ENCODE data around the gene NEK11. TPM values are rescaled to one million over a fixed set of nuclear protein-coding genes. Genes with fewer than 3 reads are reported as not detected.

Gene NEK11
- polyA plus RNA-seq, 1 of the 3 experiments (the other 2 are of a cell fraction), result 4.7 TPM

- Histone ChIP-seq H3K4me2 (no peak overlapping the region), H3K9me2 (no peaks in the 10 kb centered on the region), H3K4me1 (ENCODE audit: control insufficient read depth in 1 of 2, insufficient read depth in 2 of 2, low read depth in 1 of 2, low read length in 1 of 2) (no peaks in the 10 kb centered on the region), H3K36me3 (replicated peaks in 1 of 2; ENCODE audit: control insufficient read depth in 1 of 2, insufficient read depth in 2 of 2, low read length in 1 of 2) (no peaks in the 10 kb centered on the region), H3K4me3 (ENCODE audit: low read depth in 2 of 2, low read length in 1 of 2) (no peak overlapping the region), H3K27ac (ENCODE audit: low read depth in 2 of 2, low read length in 1 of 2) (no peak overlapping the region), H3K9me3 (no peaks in the 10 kb centered on the region), H2AFZ (ENCODE audit: low read depth) (no peak overlapping the region), H3F3A (replicated peaks; ENCODE audit: insufficient read depth) (no peaks in the 10 kb centered on the region), H3K9ac (no peak overlapping the region), H4K20me1 (ENCODE audit: insufficient read depth) (no peaks in the 10 kb centered on the region), H3K79me2 (ENCODE audit: insufficient read depth) (no peaks in the 10 kb centered on the region), H3K27me3 (ENCODE audit: insufficient read depth) (no peaks in the 10 kb centered on the region)
- DNase-seq, result no peak
- ChIA-PET CTCF (interaction anchor here (1.6 to 2.6 kb wide), 4 partner anchors 9 to 982 kb away, joined by 4 to 10 read pairs (median 6); no protein-coding TSS in a partner anchor), POLR2A (no interaction called here)
- WGBS (ENCODE audit: low lambda C conversion rate), result 100% methylated on average over 2 of the region's 2 CpGs
- TF ChIP-seq CTCF (IDR thresholded peaks at IDR 0.05) (peak; percentile 16; the same call in 1 of the 2 replicates), FOSL2 (IDR thresholded peaks at IDR 0.05; ENCODE audit: borderline replicate concordance, low read depth) (no peak), ZBTB33 (IDR thresholded peaks at IDR 0.05; ENCODE audit: borderline replicate concordance, low read depth) (no peak)
Measured at GRCh38 chr3:131047582-131047981, 20.9 kb downstream of the NEK11 start.

- no peak for TF ChIP-seq TEAD4 (IDR thresholded peaks at IDR 0.05; ENCODE audit: borderline replicate concordance, insufficient read depth)
- no peak for TF ChIP-seq RFX5 (IDR thresholded peaks at IDR 0.05; ENCODE audit: low read length)
- no peak for TF ChIP-seq GATA2 (CRISPR knock-in tag; IDR thresholded peaks at IDR 0.05)
- TF ChIP-seq FOSL2 (IDR thresholded peaks at IDR 0.05; ENCODE audit: borderline replicate concordance, low read depth), result no peak
- TF ChIP-seq MAX (IDR thresholded peaks at IDR 0.05; ENCODE audit: low read depth), result no peak
- TF ChIP-seq JUND (IDR thresholded peaks at IDR 0.05), result no peak
- TF ChIP-seq MXI1 (IDR thresholded peaks at IDR 0.05; ENCODE audit: low read depth, low read length), result no peak
- CTCF ChIA-PET, result interaction anchor here (1.6 to 2.6 kb wide), 3 partner anchors 9 to 982 kb away, joined by 4 to 10 read pairs (median 6); no protein-coding TSS in a partner anchor
- Histone ChIP-seq H3K27me3 (ENCODE audit: insufficient read depth) (no peaks in the 10 kb centered on the region), H3K4me3 (ENCODE audit: low read depth in 2 of 2, low read length in 1 of 2) (no peak overlapping the region), H3K4me2 (no peak overlapping the region), H3K9ac (no peak overlapping the region), H2AFZ (ENCODE audit: low read depth) (no peak overlapping the region), H3K27ac (ENCODE audit: low read depth in 2 of 2, low read length in 1 of 2) (no peak overlapping the region), H3K4me1 (ENCODE audit: control insufficient read depth in 1 of 2, insufficient read depth in 2 of 2, low read depth in 1 of 2, low read length in 1 of 2) (no peaks in the 10 kb centered on the region), H3K9me2 (no peaks in the 10 kb centered on the region), H3K36me3 (replicated peaks in 1 of 2; ENCODE audit: control insufficient read depth in 1 of 2, insufficient read depth in 2 of 2, low read length in 1 of 2) (no peaks in the 10 kb centered on the region), H3F3A (replicated peaks; ENCODE audit: insufficient read depth) (no peaks in the 10 kb centered on the region), H3K79me2 (ENCODE audit: insufficient read depth) (no peaks in the 10 kb centered on the region), H3K9me3 (no peaks in the 10 kb centered on the region), H4K20me1 (ENCODE audit: insufficient read depth) (no peaks in the 10 kb centered on the region)
- WGBS (ENCODE audit: low lambda C conversion rate), result 79% methylated on average over 4 of the region's 7 CpGs
- DNase-seq, result no peak
- POLR2A ChIA-PET, result interaction anchor here (0.7 kb wide), 1 partner anchor 334 kb away, joined by 3 read pairs; the partner anchor contains the start of gene NUDT16
Measured at GRCh38 chr3:131048030-131048429, 21.4 kb downstream of the NEK11 start.

Data from SK-N-SH (cell line).